Hematopoietic multipotent progenitor cell treated with erythropoietin and hydrocortisone succinate and interleukin-3 and kit ligand, for 4 days (in vitro differentiated cells): Measurements from ENCODE around the gene XIAP.
"Not testable (repeated sequence)": the region's sequence is repeated elsewhere in the genome, so short reads cannot be mapped to it uniquely, and the experiment has no call there.

Experiments used
- DNase-seq: peaks from one replicate; pipeline ENCODE4 v3.0.0-alpha.2; 2015

XIAP gene

DNA sequence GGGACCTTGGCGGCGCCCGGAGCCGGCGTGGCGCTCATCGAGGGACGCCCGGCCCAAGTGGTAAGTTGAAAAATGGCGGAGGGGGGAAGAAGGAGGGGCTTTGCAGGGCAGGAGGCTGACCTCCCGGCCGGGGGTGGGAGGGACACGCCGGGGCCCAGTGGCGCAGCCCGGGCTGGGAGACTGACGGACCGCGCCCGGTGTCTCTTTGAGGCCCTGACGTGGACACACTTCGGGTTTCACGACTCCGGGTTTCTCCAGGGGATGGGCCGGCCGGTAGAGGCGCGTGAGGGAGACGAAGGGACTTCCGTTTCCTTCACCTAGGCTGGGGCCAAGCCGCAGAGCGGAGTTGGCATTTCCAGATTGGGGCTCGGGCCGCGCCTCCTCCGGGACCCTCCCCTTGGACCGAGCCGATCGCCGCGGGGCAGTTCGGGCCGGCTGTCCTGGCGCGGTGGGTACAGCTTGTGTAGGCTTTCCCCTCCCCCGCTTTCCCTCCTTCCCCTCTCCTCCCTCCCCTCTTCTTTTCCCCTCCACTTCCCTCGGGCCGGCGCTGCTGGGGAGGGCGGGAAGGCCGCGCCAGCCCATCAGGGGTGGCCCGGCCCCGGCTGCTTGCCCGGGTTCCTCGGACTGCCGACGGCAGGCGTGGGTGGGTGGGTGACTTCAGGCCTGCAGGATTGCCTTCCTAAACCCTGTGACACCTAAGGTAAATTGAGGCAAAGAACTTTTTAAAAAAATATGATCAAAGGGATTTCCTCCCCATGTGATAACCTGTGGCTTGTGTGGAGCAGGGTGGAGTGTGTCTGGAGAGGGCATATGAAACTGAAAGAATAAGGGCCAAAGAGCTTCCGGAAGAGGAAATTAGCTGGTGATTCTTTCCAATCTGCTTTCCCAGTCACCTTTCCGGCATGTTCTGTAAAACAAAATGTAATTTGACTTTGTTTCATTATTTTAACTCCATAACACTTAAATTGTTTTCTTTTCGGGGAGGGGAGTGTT lies at the start of gene XIAP:
TSS of gene XIAP (plus strand) at position 208 of the 993 bp plus-strand sequence. CDS start 25,610 bp downstream, outside the sequence.
- DNase-seq: peak; percentile 94

DNA sequence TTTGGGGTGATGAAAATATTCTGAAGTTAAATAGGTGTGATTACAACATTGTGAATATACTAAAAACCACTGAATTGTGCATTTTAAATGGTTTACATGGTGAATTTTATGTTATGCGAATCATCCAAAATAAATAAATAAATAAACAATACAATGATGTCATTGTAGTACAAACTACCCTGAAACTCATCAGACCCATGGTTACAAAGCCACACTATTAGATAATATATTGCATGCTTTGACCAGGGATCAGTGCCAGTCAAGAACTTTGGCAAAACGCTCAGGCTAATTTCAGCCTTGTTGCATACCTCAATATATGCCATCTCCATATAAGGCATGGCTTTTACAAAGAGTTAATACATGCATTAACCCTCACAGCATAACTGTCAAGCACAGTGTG lies 45.5 kb upstream of the XIAP start:
- DNase-seq: no peak

DNA sequence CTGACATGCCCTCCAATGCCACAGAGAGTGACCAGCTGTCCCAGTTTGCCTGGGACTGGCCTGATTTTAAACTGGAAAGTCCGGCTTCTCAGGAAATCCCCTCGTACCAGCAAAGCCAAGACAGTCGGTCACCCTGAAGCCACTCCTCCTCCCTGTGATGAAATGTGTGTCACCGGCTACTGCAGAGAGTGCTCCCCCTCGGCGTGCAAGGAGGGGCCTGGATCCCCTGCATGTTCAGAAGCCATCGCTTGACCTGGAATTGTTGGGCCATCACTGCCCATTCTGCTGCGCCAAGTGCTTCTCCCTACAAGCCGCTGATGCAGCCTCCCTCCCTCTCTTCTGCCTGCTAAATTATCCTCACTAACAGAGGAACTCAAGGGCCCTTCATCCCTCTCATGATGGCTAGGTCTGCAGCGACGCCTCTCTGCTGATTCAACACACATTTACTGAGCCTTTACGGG lies 44.9 kb upstream of the XIAP start:
- not testable (repeated sequence) for DNase-seq

DNA sequence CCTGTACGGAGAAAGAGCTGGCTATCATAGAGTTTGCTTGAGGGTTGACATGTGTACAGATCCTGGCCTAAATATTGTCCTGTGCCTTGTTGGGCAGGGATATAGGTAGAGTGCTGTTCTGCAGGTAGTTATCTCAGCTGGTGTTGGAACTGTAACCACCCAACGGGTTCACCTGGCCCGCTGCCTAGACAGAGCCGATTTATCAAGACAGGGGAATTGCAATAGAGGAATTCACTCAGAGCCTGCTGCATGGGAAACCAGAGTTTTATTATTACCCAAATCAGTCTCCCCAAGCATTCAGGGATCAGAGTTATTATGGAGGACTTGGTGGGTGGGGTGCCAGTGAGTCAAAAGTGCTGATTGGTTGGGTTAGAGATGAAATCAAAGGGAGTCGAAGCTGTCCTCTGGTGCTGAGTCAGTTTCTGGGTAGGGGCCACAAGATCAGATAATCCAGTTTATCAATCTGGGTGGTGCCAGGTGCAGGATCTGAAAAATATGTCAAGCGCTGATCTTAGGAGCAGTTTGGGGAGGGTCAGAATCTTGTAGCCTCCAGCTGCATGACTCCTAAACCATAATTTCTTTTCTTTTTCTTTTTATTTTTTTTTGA lies 42.5 kb upstream of the XIAP start:
- peak; percentile 33 for DNase-seq

DNA sequence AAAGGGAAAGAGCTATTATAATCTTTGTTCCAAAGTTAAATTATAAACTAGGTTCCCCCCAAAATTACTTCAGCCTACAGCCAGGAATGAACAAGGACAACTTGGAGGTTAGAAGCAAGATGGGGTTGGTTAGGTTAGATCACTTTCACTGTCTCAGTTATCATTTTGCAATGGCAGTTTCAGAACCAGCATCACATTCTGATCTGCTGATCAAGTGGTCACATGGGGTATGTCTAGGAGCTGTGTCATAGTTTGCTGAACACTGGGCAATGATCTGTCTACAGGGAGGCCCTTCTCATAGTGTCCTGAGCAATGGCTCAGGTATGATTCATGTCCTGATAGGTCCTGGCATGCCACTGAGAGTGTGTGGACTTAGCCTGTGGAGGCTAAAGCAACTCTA lies 41.6 kb upstream of the XIAP start:
- DNase-seq: no peak

DNA sequence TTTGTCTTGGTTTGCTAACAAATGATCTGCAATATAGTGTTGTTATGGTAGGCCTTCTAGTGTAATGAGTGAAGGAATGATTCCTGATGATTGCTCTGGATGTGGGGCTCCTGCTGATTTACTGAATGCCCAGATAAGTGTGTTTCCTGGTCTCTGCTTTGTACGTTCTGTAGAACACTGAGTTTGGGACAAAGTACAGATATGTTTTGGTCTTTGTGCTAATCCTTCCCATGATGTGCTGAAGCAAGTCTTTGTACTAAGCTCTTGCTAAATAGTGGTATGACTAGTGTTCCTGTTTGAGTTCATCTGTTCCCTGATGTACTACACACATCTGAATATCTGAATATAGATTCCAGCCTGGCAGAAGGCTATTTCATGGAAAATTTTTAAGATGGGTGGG lies 36.9 kb upstream of the XIAP start:
- DNase-seq: no peak

DNA sequence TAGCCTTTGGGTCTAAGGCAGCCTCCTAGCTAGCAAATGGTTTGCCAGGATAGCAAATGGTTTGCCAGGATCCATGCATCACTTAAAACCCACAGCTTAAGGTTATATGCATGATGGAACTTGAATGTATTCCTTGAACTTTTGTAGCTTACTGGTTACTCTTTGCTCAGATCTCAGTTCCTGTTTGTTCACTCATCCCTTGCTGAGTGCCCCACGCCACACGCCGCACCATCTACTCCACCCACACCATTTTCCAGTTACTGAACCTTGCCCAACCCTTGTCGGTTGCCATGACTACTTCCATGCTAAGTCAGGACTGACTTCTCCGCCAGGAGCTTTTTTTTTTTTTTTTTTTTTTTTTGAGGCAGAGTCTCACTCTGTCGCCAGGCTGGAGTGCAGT lies 29.5 kb upstream of the XIAP start:
- no peak for DNase-seq

DNA sequence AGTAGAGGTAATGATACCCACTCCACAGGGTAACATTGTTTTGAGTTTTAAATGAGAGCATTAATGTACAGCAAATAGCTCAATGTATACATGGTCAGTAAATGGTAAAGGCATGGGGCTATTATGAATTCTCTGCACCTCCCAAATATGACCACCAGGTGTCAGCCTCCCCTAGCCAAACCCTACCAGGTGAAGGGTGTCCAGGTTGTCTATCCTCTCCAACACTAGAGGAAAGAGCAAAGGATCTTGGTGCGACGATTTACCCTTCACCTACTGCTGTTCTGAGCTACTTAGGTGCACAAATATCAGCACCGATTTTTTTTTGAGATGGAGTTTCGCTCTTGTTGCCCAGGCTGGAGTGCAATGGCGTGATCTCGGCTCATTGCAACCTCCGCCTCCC lies 26.5 kb upstream of the XIAP start:
- DNase-seq: peak; percentile 74

DNA sequence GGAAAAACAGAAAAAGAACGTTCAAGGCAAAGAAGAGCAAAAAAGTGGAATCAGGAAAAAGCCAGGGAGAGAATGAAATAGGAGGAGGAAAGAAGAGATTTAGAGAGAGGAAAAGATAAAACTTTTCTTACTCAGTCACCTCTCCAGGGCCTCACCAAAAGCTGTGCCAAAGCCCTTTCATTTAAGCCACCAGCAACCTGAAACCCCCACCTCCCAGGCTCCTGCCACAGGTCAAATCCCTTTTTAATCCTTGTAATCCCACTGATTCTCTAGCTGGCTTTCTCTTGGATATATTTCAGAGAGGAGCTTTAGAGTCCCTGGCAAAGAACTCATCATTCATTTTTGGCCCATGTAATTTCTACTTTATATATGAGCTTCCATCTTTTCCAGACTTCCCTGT lies 25.7 kb upstream of the XIAP start:
- DNase-seq: no peak

DNA sequence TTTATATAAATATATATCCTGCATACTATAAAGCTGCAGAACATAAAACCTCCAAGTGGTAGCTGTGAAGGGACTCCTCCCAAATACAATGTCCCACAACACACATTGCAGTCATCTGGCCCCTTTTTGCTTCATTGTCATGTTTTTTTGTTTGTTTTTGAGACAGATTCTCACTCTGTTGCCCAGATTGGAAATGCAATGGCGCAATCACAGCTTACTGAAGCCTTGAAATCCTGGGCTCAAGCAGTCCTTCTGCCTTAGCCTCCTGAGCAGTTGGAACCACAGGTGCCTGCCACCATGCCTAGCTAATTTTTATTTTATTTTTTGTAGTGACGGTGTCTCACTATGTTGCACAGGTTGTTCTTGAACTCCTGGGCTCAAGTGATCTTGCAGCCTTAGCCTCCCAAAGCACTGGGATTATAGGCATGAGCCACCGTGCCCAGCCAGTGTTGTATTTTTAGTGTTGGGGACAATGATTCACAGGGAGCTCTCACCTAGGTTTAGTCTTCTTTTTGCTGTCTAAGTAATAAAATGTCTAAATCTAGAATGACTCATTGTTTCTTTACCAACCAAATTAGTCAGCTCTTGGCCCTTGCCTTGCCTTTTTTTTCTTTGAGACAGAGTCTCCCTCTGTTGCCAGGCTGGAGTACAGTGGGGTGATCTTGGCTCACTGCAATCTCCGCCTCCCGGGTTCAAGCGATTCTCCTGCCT lies 24.0 kb upstream of the XIAP start:
- DNase-seq: no peak

DNA sequence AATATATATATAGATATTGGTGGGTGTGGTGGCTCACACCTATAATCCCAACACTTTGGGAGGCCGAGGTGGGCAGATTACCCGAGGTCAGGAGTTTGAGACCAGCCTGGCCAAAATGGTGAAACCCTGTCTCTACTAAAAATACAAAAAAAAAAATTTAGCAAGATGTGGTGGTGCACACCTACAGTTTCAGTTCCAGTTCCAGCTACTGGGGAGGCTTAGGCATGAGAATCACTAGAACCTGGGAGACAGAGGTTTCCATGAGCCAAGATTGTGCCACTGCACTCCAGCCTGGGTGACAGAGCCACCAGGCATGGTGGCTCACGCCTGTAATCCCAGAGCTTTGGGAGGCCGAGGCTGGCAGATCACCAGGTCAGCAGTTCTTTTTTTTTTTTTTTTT lies 14.7 kb upstream of the XIAP start:
- DNase-seq: not testable (repeated sequence)

DNA sequence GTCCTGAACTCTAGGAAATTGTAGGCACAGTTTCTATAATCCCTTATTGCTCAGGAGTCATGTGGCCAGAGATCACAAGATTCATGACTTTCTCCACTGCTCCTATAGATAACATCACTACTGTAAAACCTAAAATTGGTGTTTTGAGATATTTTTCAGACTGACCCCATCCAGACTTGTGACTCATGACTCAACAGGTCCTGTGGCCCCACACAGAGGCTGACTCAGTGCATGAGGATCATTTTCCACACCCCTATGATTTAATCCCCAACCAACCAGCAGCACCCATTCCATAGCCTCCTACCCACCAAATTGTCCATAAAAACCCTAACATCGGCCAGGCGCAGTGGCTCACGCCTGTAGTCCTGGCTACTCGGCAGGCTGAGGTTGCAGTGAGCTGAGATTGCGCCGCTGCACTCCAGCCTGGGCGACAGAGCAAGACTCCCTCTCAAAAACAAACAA lies 13.2 kb upstream of the XIAP start:
- no peak for DNase-seq

DNA sequence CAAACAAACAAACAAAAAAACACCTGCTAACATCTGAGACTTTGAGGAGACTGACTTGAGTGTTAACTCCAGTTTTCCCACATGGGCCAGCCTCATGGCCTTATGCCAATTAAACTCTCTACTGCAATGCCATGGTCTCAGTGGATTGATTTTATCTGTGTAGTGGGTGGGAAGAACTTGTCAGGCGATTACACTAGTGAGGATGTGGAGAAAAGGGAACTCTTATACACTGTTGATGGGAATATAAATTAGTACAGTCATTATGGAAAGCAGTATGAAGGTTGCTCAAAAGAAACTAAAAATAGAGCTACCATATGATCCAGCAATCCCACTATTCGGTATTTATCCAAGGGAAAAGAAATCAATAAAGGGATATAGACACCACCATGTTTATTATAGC lies 12.8 kb upstream of the XIAP start:
- no peak for DNase-seq

DNA sequence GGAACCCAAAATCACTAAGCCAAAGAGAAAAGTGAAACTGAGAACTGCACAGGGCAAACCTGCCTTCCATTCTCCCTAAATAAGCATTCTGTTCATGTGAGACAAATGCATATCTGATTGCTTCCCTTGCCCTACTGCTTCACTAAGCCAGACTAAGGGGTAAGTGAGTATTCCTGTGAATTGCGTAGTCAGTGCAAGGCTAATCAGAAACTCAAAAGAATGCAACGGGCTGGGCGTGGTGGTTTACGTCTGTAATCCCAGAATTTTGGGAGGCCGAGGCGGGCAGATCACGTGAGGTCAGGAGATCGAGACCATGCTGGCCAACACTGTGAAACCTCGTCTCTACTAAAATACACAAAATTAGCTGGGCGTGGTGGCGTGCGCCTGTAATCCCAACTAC lies 10.8 kb upstream of the XIAP start:
- no peak for DNase-seq

DNA sequence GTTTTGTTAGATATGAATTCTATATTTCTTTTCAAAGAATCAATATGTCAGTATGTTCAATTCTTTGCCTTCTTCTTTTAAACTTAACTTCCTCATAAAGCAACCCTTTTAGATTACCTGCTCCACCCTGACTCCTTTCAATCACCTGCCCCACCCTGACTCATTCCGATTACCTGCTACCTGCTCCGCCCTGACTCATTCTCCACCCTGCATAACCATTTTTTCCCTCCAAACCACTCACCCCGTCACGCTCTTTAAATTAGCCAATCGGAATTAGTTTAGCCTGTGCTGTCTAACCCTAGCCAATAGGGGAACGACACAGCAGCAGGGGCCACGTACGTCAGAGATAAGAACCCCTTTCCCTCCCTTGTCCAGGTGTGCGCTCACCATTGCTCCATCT lies 9.9 kb upstream of the XIAP start:
- DNase-seq: not testable (repeated sequence)

DNA sequence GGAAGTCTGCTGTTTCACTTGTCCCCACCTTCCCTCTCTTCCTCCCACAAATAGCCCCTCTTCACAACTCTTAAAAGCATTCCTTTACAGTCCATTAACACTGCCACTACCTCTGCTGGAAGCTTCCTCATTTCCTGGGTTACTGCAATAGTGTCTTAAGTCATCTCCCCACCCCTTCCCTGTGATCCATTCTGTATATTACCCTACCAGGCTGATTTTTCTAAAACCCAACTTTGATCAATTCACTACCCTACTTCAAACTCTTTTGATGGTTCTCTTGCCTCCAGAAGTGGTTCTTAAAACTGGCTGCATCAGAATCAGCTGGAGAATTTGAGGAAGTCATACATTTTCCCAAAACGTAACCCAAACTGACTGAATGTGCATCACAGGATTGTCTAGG lies 8.8 kb upstream of the XIAP start:
- no peak for DNase-seq

DNA sequence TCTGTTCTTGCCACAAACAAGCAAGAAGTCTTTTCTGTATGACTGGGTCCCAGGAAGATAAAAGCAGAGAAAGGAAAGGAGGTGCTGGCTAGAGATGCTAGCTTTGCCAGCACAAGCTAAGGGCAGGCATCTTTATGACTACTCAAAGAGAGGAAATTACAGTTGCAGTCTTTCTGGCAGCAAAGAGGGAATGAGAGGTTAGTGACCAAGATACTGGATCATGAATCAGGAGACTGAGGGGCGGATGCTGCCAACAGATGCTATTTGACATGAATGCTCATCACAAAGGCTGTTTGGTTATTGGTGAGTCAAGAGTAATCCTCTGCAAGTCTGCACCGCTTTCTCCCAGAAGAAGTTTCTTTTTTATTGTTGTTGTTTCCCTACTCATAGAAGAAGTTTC lies 5.5 kb upstream of the XIAP start:
- DNase-seq: no peak

DNA sequence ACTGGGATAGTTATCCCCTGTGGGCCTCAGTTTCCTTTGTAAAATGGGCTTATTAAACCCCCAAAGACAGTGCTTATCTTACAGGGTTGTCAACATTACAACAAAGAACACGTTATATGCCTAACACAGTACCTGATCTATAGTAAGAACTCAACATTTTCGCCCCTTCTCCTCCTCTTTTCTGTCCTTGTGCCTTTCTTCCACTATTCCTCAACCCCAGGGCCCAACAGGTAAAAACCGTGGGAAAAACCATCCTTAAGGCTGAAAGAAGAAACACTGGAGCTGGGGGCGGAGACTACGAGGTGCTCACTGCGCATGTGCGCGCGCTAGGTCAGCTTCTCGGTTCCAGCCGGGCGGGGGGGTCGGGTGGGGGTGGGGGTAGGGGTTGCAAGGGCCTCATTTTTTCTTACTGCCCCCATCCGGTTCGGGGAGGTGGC lies 426 bp upstream of the XIAP start:
- no peak for DNase-seq

DNA sequence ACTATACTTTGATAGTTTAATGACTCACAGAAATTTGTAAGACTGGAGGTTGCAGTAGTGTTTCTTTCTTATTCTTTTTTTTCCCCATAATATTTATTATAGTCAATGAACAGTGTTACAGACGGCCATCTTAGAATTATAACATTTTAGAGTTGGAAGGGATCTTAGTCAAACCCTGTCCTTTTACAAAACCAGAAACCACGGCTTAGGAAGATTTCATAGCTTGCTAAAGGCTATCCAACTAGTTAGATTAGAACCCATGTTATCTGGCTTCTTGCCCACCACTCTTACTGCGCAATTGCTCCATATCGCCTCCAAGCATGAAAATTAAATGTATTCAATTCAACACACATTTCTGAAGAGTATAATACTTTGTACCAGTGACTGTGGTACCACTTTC lies 1.1 kb downstream of the XIAP start:
- DNase-seq: peak; percentile 56

DNA sequence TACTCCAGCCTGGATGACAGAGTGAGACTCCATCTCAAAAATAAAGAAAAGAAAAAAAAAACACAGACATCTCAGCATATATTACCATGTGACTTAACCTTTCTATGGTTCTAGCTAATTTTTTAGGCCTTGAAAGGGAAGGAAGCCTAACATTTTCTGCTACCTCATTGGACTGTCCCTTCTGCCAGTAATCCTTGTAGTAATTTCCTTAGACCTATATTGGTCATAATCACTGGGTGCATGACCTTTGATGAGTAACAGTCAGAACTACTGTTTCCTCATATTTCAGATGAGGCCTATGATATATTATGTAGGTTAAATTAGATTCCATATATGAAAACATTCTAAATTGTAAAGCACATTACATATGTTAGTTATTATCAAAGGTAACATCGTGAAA lies 9.6 kb downstream of the XIAP start:
- DNase-seq: no peak

DNA sequence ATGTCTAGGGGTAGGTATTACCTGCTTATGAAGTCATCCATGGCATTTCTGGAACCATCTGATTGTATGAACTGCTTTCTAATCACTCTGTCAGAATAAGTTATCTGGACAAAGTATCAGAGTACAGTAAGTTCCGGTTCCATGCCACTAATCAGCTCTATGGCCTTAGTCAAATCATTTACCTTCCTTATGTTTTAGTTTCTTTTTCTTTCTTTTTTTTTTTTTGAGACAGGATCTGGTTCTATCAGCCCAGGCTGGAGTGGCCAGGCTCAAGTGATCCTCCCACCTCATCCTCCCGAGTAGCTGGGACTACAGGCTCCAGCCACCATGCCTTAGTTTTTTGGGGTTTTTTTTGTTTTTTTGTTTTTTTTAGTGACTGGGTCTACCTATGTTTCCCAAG lies 11.5 kb downstream of the XIAP start:
- no peak for DNase-seq

DNA sequence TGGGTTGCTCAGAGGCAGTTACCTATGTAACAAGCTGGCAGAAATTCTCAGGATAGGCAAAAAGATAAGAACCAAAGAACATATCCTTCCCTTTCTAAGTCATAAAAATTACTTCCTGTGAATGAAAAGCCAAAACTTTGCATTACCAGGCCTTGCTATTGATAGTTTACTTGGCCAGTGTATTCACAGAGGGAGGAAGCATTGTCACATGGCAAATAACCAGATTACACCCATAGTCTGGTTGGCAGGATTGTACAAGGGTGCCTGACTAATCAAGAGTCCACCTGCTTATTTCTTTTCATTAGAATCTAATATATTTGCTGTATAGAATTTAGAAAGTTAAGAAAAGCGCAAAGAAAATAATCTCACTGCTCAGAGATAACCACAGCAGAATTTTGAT lies 14.1 kb downstream of the XIAP start:
- DNase-seq: peak; percentile 9

DNA sequence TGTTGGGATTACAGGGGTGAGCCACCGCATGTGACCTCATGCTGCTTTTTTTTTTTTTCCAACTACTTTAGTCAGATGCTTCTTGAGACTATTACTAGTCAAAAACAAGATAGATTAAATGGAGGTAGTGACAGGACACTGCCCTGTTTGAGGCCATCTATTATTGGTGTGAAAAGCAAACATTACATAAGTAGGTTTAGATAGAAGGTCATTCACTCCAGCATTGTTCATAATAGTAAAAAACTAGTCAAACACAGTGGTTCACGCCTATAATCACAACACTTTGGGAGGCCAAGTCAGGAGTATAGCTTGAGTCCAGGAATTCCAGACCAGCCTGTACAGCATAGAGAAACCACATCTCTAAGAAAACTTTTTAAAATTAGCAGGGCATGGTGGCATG lies 16.3 kb downstream of the XIAP start:
- DNase-seq: no peak
